H9 (cell line): ENCODE results near the gene RBM18. TPM values are rescaled to one million over a fixed set of nuclear protein-coding genes. Genes with fewer than 3 reads are reported as not detected.

Experiments used
- DNase-seq: peaks from one replicate; pipeline ENCODE4 v3.0.0-alpha.2; 2017
- H2AFZ ChIP-seq: one replicate; pipeline ENCODE4 v1.6.1; 2013; ENCODE audit warnings: mild to moderate bottlenecking, low read length, control low read depth, moderate library complexity
- H2AK5ac ChIP-seq: 2 replicates; pipeline ENCODE4 v1.6.1; 2013; ENCODE audit warnings: low read length, control low read depth, mixed read lengths; ENCODE audit not compliant: insufficient read length
- H2BK120ac ChIP-seq: one replicate; pipeline ENCODE4 v1.6.1; 2013; ENCODE audit warnings: low read depth, mild to moderate bottlenecking, low read length, control low read depth, inconsistent platforms; ENCODE audit not compliant: poor library complexity, severe bottlenecking
- H2BK12ac ChIP-seq: 2 replicates; pipeline ENCODE4 v1.6.1; 2013; ENCODE audit warnings: low read length, control low read depth, mixed read lengths, low read depth; ENCODE audit not compliant: insufficient read length
- H2BK15ac ChIP-seq: 2 replicates; pipeline ENCODE4 v1.6.1; 2013; ENCODE audit warnings: low read depth, low read length, control low read depth
- H2BK20ac ChIP-seq: one replicate; pipeline ENCODE4 v1.6.1; 2013; ENCODE audit warnings: low read depth, mild to moderate bottlenecking, low read length, control low read depth, inconsistent platforms; ENCODE audit not compliant: poor library complexity, severe bottlenecking
- H2BK5ac ChIP-seq: 2 replicates; pipeline ENCODE4 v1.6.1; 2013; ENCODE audit warnings: low read length, control low read depth, mixed read lengths; ENCODE audit not compliant: insufficient read length
- H3K14ac ChIP-seq: 2 replicates; pipeline ENCODE4 v1.6.1; 2013; ENCODE audit warnings: low read length, control low read depth; ENCODE audit not compliant: insufficient read depth
- H3K18ac ChIP-seq: 2 replicates; pipeline ENCODE4 v1.6.1; 2013; ENCODE audit warnings: low read depth, mild to moderate bottlenecking, mixed read lengths, low read length, control low read depth; ENCODE audit not compliant: insufficient read length
- H3K23ac ChIP-seq: 2 replicates; pipeline ENCODE4 v1.6.1; 2013; ENCODE audit warnings: low read length, control low read depth, mixed read lengths, low read depth; ENCODE audit not compliant: insufficient read length
- H3K23me2 ChIP-seq: 2 replicates; pipeline ENCODE4 v1.6.1; 2013; ENCODE audit warnings: low read depth, mild to moderate bottlenecking, mixed read lengths, low read length, control low read depth; ENCODE audit not compliant: insufficient read length, poor library complexity, severe bottlenecking
- H3K27ac ChIP-seq: 2 replicates; pipeline ENCODE4 v1.5.1; 2013; ENCODE audit warnings: low read length, control low read depth, mixed read lengths, low read depth; ENCODE audit not compliant: insufficient read length
- H3K27me3 ChIP-seq: 2 replicates; pipeline ENCODE4 v1.6.1; 2013; ENCODE audit warnings: low read length, control low read depth, inconsistent platforms; ENCODE audit not compliant: insufficient read depth
- H3K4ac ChIP-seq: 2 replicates; pipeline ENCODE4 v1.6.1; 2013; ENCODE audit warnings: low read depth, mild to moderate bottlenecking, control low read depth, inconsistent platforms, low read length, moderate library complexity
- H3K4me1 ChIP-seq: 2 replicates; pipeline ENCODE4 v1.6.1; 2013; ENCODE audit warnings: low read length, control low read depth, inconsistent platforms; ENCODE audit not compliant: insufficient read depth
- H3K4me2 ChIP-seq: 2 replicates; pipeline ENCODE4 v1.6.1; 2013; ENCODE audit warnings: low read length, control low read depth, mixed read lengths; ENCODE audit not compliant: insufficient read length, insufficient read depth
- H3K56ac ChIP-seq: 2 replicates; pipeline ENCODE4 v1.6.1; 2013; ENCODE audit warnings: low read depth, mild to moderate bottlenecking, mixed read lengths, low read length, control low read depth; ENCODE audit not compliant: insufficient read length
- H3K79me1 ChIP-seq: 2 replicates; pipeline ENCODE4 v1.6.1; 2013; ENCODE audit warnings: low read depth, mild to moderate bottlenecking, moderate library complexity, low read length, control low read depth, inconsistent platforms; ENCODE audit not compliant: insufficient read depth, poor library complexity, severe bottlenecking
- H3K79me2 ChIP-seq: 2 replicates; pipeline ENCODE4 v1.6.1; 2013; ENCODE audit warnings: low read length, control low read depth, inconsistent platforms; ENCODE audit not compliant: insufficient read depth
- H3K9ac ChIP-seq: 2 replicates; pipeline ENCODE4 v1.6.1; 2013; ENCODE audit warnings: low read length, control low read depth, mixed read lengths; ENCODE audit not compliant: insufficient read length; ENCODE audit errors: extremely low read depth
- H3K9me3 ChIP-seq: one replicate; pipeline ENCODE4 v1.6.1; 2013; ENCODE audit warnings: low read depth, low read length, inconsistent platforms; ENCODE audit not compliant: control insufficient read depth
- H3T11ph ChIP-seq: one replicate; pipeline ENCODE4 v1.6.1; 2013; ENCODE audit warnings: mild to moderate bottlenecking, low read length, control low read depth, inconsistent platforms
- H4K20me1 ChIP-seq: one replicate; pipeline ENCODE4 v1.6.1; 2013; ENCODE audit not compliant: control insufficient read depth, insufficient read length, insufficient read depth
- H4K5ac ChIP-seq: 2 replicates; pipeline ENCODE4 v1.6.1; 2013; ENCODE audit warnings: low read depth, mild to moderate bottlenecking, mixed read lengths, low read length, control low read depth; ENCODE audit not compliant: insufficient read length
- H4K8ac ChIP-seq: replicated peaks from 2 replicates; pipeline ENCODE4 v1.6.1; 2013; ENCODE audit warnings: low read length, control low read depth, mixed read lengths, low read depth; ENCODE audit not compliant: insufficient read length
- H4K91ac ChIP-seq: 2 replicates; pipeline ENCODE4 v1.6.1; 2013; ENCODE audit warnings: low read depth, mild to moderate bottlenecking, moderate library complexity, mixed read lengths, low read length, control low read depth; ENCODE audit not compliant: insufficient read length
- H3K27ac Mint-ChIP-seq, 3 experiments: 2 replicates in 2 of 3; 3 replicates in 1 of 3; pipeline ENCODE4 v1.8.0; 2020 to 2021; ENCODE audit warnings: mixed read lengths in 3 of 3, mild to moderate bottlenecking in 1 of 3, moderate library complexity in 1 of 3
- H3K27me3 Mint-ChIP-seq: 2 replicates; pipeline ENCODE4 v1.8.0; 2021; ENCODE audit warnings: low read depth, mild to moderate bottlenecking, moderate library complexity, mixed read lengths
- H3K36me3 Mint-ChIP-seq, 3 experiments: 2 replicates in 2 of 3; 3 replicates in 1 of 3; pipeline ENCODE4 v1.8.0; 2020 to 2021; ENCODE audit warnings: low read depth in 3 of 3, mixed read lengths in 3 of 3; ENCODE audit not compliant: insufficient read depth in 1 of 3
- H3K4me1 Mint-ChIP-seq, 2 experiments: 2 replicates each; pipeline ENCODE4 v1.8.0; 2020; ENCODE audit warnings: mixed read lengths in 2 of 2
- H3K4me3 Mint-ChIP-seq, 2 experiments: 2 replicates in 1 of 2; 3 replicates in 1 of 2; pipeline ENCODE4 v1.8.0; 2020 to 2021; ENCODE audit warnings: mild to moderate bottlenecking in 2 of 2, mixed read lengths in 2 of 2, moderate library complexity in 1 of 2
- H3K9me3 Mint-ChIP-seq, 2 experiments: 2 replicates in 1 of 2; 3 replicates in 1 of 2; pipeline ENCODE4 v1.8.0; 2020; ENCODE audit warnings: mild to moderate bottlenecking in 2 of 2, mixed read lengths in 2 of 2, moderate library complexity in 1 of 2
- WGBS: extraction: QIAGEN DNeasy Blood & Tissue Kit; methylation state at CpG from one replicate; pipeline ENCODE4 v1.1.7; 2013; ENCODE audit warnings: missing lambda C conversion rate, low lambda C conversion rate, mixed read lengths; ENCODE audit not compliant: insufficient read length; ENCODE audit errors: extremely low coverage; 5-methylcytosine and 5-hydroxymethylcytosine counted together
- total RNA-seq: library from RNA; stranded (reverse); gene quantifications from 2 replicates; pipeline ENCODE4 v1.2.1, GENCODE V29; 2021
- TF ChIP-seq, protein P1 (sequence below): fragments of 200-600 bp; sonication (generic); conservative IDR thresholded peaks from 3 replicates; pipeline ENCODE4 v1.8.0; 2021; ENCODE audit warnings: antibody characterized with exemption, mild to moderate bottlenecking

The RBM18 gene
- total RNA-seq, 1 experiment from 2014 or later, result 18.9 TPM

DNA sequence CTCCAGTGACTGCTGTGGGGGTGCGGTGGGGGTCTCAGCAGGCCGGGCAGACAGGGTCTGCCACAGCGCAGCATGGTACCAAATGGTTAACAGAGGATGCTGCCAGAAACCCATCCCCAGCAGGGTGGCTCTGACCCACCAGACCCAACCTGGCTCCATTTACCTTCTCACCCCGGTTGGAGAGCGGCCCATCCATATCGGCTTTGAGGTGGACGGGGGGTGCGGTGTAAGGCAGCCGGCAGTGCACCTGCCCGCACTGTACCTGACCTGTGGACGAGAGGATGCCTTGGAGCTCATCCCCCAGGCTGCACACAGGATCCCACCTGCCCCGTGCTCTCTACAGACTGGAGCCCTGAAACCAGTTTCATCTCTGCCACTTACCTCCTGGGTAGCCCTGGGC, 55.2 kb downstream of the RBM18 start:
- H3K4me1 Mint-ChIP-seq, result peaks cover 9 to 15% of the 10 kb centered on the region in 2 experiments
- Histone ChIP-seq H4K20me1 (no peaks in the 10 kb centered on the region), H3K9me3 (no peaks in the 10 kb centered on the region), H2BK15ac (no peak overlapping the region), H3K4me1 (peaks cover 5% of the 10 kb centered on the region; the same call in 1 of the 2 replicates), H3K27ac (no peak overlapping the region), H3K23me2 (peaks cover 3% of the 10 kb centered on the region), H2AK5ac (no peak overlapping the region), H2AFZ (no peak overlapping the region), H3K79me1 (no peaks in the 10 kb centered on the region), H3K79me2 (no peaks in the 10 kb centered on the region), H3K4ac (no peak overlapping the region), H2BK120ac (no peak overlapping the region), H3T11ph (no peak overlapping the region), H3K56ac (no peak overlapping the region), H2BK5ac (no peak overlapping the region), H3K4me2 (no peak overlapping the region), H3K9ac (no peak overlapping the region), H3K14ac (no peak overlapping the region; the same call in 1 of the 2 replicates), H4K8ac (no peak overlapping the region), H4K5ac (no peak overlapping the region), H2BK20ac (no peak overlapping the region), H2BK12ac (no peak overlapping the region), H3K27me3 (peaks cover 19% of the 10 kb centered on the region; the same call in 1 of the 2 replicates), H3K23ac (no peak overlapping the region), H3K18ac (no peak overlapping the region), H4K91ac (no peak overlapping the region)
- no CpG with 5 or more reads among the region's 12 CpGs for WGBS
- H3K9me3 Mint-ChIP-seq, result no peaks in the 10 kb centered on the region; a peak in 1 of 5 replicates
- H3K36me3 Mint-ChIP-seq, result no peaks in the 10 kb centered on the region; a peak in 2 of 7 replicates
- H3K4me3 Mint-ChIP-seq, result no peak overlapping the region
- no peak for DNase-seq
- H3K27me3 Mint-ChIP-seq, result peaks cover 50% of the 10 kb centered on the region
- no peak overlapping the region for H3K27ac Mint-ChIP-seq
- TF ChIP-seq, protein P1, sequence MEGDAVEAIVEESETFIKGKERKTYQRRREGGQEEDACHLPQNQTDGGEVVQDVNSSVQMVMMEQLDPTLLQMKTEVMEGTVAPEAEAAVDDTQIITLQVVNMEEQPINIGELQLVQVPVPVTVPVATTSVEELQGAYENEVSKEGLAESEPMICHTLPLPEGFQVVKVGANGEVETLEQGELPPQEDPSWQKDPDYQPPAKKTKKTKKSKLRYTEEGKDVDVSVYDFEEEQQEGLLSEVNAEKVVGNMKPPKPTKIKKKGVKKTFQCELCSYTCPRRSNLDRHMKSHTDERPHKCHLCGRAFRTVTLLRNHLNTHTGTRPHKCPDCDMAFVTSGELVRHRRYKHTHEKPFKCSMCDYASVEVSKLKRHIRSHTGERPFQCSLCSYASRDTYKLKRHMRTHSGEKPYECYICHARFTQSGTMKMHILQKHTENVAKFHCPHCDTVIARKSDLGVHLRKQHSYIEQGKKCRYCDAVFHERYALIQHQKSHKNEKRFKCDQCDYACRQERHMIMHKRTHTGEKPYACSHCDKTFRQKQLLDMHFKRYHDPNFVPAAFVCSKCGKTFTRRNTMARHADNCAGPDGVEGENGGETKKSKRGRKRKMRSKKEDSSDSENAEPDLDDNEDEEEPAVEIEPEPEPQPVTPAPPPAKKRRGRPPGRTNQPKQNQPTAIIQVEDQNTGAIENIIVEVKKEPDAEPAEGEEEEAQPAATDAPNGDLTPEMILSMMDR, result no peak
